ENCODE data around the gene TBC1D4. TPM values are rescaled to one million over a fixed set of nuclear protein-coding genes. Genes with fewer than 3 reads are reported as not detected.

Gene TBC1D4
- total and polyA plus RNA-seq, 10 of the 15 experiments (the other 5 are each of a cell fraction or from before 2014, with no cell fraction given): 11.0 to 38.6 (median 25.5) TPM

DNA sequence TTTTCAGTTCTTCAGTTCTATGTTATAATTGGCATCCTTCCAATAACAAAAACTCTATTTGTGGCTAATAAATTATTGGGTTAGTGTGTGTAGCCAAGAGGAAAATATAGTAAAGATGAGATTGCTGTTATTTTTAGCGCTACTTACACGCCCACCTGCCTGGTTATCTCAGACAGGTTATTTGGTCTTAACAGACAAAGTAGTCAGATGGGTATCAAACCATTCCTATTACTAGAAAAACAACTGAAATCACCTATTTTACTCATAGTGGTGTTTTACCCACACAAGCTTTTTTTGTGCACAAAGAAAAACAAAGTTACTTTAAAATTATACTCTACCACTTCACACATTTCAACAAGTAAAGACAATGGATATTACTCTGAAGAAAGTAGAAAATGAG is 151.2 kb downstream of the TBC1D4 start:
- H3K4me2 ChIP-seq (ENCODE audit: control insufficient read depth, insufficient read depth): no peak overlapping the region
- no TSS peak for BruUV-seq (replicated peaks)
- in situ Hi-C loops (cut with MboI): no loop called here
- ATAC-seq (no peak), FAIRE-seq (no peak), DNase-seq (ENCODE audit: low read depth, low spot score) (no peak)
- H3K36me3 ChIP-seq (ENCODE audit: control insufficient read depth in 2 of 2, insufficient read depth in 2 of 2, low read length in 1 of 2): peaks cover 0 to 1% of the 10 kb centered on the region in 2 experiments; a peak in 1 of 4 replicates
- no peak overlapping the region for H2AFZ ChIP-seq (ENCODE audit: control insufficient read depth, low read depth, low read length)
- ChIA-PET POLR2A (interaction anchor here (0.7 to 1.0 kb wide), 2 partner anchors 8 to 17 kb away, joined by 3 read pairs; no protein-coding TSS in a partner anchor), RAD21 (ENCODE audit: unreplicated experiment) (interaction anchor here (0.8 to 1.9 kb wide), 3 partner anchors 27 to 71 kb away, joined by 3 to 9 read pairs (median 3); no protein-coding TSS in a partner anchor), SMC1A (ENCODE audit: uncharacterized antibody, unreplicated experiment) (interaction anchor here (0.5 to 4.0 kb wide), 12 partner anchors 9 to 118 kb away, joined by 3 to 27 read pairs (median 4); no protein-coding TSS in a partner anchor), CTCF (interaction anchor here (1.0 to 1.9 kb wide), 5 partner anchors 17 to 40 kb away, joined by 3 to 4 read pairs (median 3); no protein-coding TSS in a partner anchor)
- H3K4me1 ChIP-seq (ENCODE audit: control insufficient read depth, insufficient read depth, low read length): peaks cover 14% of the 10 kb centered on the region
- no peaks in the 10 kb centered on the region for H4K20me1 ChIP-seq (ENCODE audit: control insufficient read depth, insufficient read depth)
- no peak overlapping the region for H3K9ac ChIP-seq (ENCODE audit: control insufficient read depth, insufficient read depth, low read length)
- H3K27me3 ChIP-seq (replicated peaks in 1 of 2; ENCODE audit: control insufficient read depth in 2 of 2, insufficient read depth in 2 of 2, low read length in 1 of 2): no peaks in the 10 kb centered on the region
- H3K79me2 ChIP-seq (ENCODE audit: control insufficient read depth, insufficient read depth, low read length): no peaks in the 10 kb centered on the region
- H3K27ac ChIP-seq (ENCODE audit: control insufficient read depth, insufficient read depth): no peak overlapping the region
- intact Hi-C loops (cut with micrococcal nuclease; ENCODE audit: unreplicated experiment): no loop called here
- H3K4me3 ChIP-seq: no peak overlapping the region
- H3K9me3 ChIP-seq (replicated peaks; ENCODE audit: control insufficient read depth, insufficient read depth, low read length): no peaks in the 10 kb centered on the region
- WGBS (ENCODE audit: insufficient coverage, insufficient replicate concordance, low lambda C conversion rate, missing lambda C conversion rate): 78% methylated on average over 2 of the region's 2 CpGs
- TF ChIP-seq IKZF1 (conservative IDR thresholded peaks at IDR 0.05): no peak
- TF ChIP-seq NBN (IDR thresholded peaks at IDR 0.05): no peak
- no peak for TF ChIP-seq ZNF384 (IDR thresholded peaks at IDR 0.05; ENCODE audit: borderline replicate concordance, low read depth, low read length)
- TF ChIP-seq ESRRA (IDR thresholded peaks at IDR 0.05; ENCODE audit: low read length): no peak
- TF ChIP-seq ZNF217 (IDR thresholded peaks at IDR 0.05): no peak
- peak; percentile 73 for TF ChIP-seq MEF2A (IDR thresholded peaks at IDR 0.05; ENCODE audit: insufficient read depth, low read depth, low read length)
- TF ChIP-seq, protein P1, sequence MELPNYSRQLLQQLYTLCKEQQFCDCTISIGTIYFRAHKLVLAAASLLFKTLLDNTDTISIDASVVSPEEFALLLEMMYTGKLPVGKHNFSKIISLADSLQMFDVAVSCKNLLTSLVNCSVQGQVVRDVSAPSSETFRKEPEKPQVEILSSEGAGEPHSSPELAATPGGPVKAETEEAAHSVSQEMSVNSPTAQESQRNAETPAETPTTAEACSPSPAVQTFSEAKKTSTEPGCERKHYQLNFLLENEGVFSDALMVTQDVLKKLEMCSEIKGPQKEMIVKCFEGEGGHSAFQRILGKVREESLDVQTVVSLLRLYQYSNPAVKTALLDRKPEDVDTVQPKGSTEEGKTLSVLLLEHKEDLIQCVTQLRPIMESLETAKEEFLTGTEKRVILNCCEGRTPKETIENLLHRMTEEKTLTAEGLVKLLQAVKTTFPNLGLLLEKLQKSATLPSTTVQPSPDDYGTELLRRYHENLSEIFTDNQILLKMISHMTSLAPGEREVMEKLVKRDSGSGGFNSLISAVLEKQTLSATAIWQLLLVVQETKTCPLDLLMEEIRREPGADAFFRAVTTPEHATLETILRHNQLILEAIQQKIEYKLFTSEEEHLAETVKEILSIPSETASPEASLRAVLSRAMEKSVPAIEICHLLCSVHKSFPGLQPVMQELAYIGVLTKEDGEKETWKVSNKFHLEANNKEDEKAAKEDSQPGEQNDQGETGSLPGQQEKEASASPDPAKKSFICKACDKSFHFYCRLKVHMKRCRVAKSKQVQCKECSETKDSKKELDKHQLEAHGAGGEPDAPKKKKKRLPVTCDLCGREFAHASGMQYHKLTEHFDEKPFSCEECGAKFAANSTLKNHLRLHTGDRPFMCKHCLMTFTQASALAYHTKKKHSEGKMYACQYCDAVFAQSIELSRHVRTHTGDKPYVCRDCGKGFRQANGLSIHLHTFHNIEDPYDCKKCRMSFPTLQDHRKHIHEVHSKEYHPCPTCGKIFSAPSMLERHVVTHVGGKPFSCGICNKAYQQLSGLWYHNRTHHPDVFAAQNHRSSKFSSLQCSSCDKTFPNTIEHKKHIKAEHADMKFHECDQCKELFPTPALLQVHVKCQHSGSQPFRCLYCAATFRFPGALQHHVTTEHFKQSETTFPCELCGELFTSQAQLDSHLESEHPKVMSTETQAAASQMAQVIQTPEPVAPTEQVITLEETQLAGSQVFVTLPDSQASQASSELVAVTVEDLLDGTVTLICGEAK (IDR thresholded peaks at IDR 0.05; ENCODE audit: borderline replicate concordance): no peak
- no peak for TF ChIP-seq SMAD5 (IDR thresholded peaks at IDR 0.05; ENCODE audit: low read depth)
- TF ChIP-seq RUNX3 (IDR thresholded peaks at IDR 0.05; ENCODE audit: low read length): peak; percentile 37; the same call in 1 of the 2 replicates
- no peak for TF ChIP-seq FOXK2 (IDR thresholded peaks at IDR 0.05)
- TF ChIP-seq, protein P2, sequence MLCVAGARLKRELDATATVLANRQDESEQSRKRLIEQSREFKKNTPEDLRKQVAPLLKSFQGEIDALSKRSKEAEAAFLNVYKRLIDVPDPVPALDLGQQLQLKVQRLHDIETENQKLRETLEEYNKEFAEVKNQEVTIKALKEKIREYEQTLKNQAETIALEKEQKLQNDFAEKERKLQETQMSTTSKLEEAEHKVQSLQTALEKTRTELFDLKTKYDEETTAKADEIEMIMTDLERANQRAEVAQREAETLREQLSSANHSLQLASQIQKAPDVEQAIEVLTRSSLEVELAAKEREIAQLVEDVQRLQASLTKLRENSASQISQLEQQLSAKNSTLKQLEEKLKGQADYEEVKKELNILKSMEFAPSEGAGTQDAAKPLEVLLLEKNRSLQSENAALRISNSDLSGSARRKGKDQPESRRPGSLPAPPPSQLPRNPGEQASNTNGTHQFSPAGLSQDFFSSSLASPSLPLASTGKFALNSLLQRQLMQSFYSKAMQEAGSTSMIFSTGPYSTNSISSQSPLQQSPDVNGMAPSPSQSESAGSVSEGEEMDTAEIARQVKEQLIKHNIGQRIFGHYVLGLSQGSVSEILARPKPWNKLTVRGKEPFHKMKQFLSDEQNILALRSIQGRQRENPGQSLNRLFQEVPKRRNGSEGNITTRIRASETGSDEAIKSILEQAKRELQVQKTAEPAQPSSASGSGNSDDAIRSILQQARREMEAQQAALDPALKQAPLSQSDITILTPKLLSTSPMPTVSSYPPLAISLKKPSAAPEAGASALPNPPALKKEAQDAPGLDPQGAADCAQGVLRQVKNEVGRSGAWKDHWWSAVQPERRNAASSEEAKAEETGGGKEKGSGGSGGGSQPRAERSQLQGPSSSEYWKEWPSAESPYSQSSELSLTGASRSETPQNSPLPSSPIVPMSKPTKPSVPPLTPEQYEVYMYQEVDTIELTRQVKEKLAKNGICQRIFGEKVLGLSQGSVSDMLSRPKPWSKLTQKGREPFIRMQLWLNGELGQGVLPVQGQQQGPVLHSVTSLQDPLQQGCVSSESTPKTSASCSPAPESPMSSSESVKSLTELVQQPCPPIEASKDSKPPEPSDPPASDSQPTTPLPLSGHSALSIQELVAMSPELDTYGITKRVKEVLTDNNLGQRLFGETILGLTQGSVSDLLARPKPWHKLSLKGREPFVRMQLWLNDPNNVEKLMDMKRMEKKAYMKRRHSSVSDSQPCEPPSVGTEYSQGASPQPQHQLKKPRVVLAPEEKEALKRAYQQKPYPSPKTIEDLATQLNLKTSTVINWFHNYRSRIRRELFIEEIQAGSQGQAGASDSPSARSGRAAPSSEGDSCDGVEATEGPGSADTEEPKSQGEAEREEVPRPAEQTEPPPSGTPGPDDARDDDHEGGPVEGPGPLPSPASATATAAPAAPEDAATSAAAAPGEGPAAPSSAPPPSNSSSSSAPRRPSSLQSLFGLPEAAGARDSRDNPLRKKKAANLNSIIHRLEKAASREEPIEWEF (IDR thresholded peaks at IDR 0.05; ENCODE audit: insufficient replicate concordance, low read depth, low read length): no peak
- TF ChIP-seq ZBTB4 (CRISPR knock-in tag; IDR thresholded peaks at IDR 0.05): no peak

All from GM12878 (cell line).